ENCODE results near the gene STX11. TPM values are rescaled to one million over a fixed set of nuclear protein-coding genes. Genes with fewer than 3 reads are reported as not detected.

STX11 gene
- total RNA-seq, result 0.50 and 0.87 TPM in 2 replicates

DNA sequence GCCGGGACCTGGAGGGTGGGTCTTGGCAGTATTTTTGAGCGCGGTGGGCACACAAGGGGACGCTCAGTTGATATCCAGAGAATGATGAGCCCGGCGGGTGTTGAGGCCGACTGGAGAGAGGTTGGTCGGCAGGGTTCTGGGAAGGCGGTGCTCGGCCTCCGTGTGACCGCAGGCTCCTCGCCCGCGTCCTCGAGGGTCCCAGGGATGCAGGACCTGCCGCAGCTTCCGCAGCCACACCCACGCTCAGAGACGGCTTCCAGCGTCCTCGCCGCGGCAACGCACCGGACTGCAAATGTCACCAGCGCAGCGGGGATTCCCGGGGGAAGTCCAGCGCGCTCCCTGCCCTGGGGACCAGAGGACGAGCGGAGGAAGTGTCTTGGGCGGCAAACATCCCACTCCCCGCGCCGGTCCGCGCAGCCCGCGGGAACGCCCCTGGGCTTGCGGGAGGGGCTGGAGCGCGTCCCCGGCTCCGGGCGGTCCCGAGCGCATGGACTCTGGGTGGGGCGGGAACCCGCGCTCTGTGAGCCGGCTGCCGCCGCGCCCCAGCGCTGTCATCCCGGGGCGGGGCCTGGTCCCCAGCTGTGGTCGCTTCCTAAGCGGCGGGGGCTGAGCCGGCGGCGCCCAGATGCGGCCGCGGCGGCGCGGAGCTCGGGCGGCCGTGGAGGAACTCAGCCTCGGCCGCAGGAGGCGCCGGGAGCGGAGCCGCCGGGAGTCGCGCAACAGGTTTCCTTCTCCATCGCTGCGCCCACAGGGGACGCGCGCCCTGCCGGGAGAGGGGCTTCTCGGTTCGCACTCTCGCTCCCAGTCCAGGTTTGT, at the start of gene STX11:
TSS of gene STX11 (plus strand) at position 624 of the 816 bp plus-strand sequence. CDS start 36,111 bp downstream, outside the sequence.

Other genes with a start within 250 kb of the STX11 start
- gene PLAGL1, start 142.3 kb upstream of the STX11 start, total RNA-seq, result 21.7 and 24.3 TPM in 2 replicates
- 72.0 and 108 TPM in 2 replicates for gene SF3B5, start 54.9 kb upstream of the STX11 start, total RNA-seq
- 135 and 142 TPM in 2 replicates for gene UTRN, start 134.8 kb downstream of the STX11 start, total RNA-seq

All from smooth muscle cell of trachea (primary cell).